ENCODE data around the gene GGA1.
"Not testable (repeated sequence)": the region's sequence is repeated elsewhere in the genome, so short reads cannot be mapped to it uniquely, and the experiment has no call there.

- not testable (repeated sequence) for TF ChIP-seq FOXM1 (IDR thresholded peaks at IDR 0.05; ENCODE audit: low read depth); MAX (IDR thresholded peaks at IDR 0.05; ENCODE audit: low read depth); CTCF (IDR thresholded peaks at IDR 0.05); RAD21 (IDR thresholded peaks at IDR 0.05; ENCODE audit: low read length)
Measured at GRCh38 chr22:37610153-37610475, 1.5 kb downstream of the GGA1 start.
